IMR-90 (cell line): ENCODE measurements around the gene CDH22. TPM values are rescaled to one million over a fixed set of nuclear protein-coding genes. Genes with fewer than 3 reads are reported as not detected.

Source experiments
- ATAC-seq: fragments of 200-7000 bp; cut with Tn5 transposase; 2 replicates; pipeline ENCODE4 v1.9.1; 2020; ENCODE audit warnings: low read depth, mild to moderate bottlenecking, moderate library complexity
- BruUV-seq: library from RNA; stranded (reverse); fragments of 400-500 nt; replicated peaks from 2 replicates; lab custom pipeline; 2021; lab: Mats Ljungman, UMichigan
- CTCF ChIA-PET: fragments of 300-600 bp; formaldehyde crosslinking; extraction: SDS; loops from one replicate; lab custom pipeline; 2021; ENCODE audit warnings: antibody characterized with exemption; lab: Yijun Ruan, JAX
- POLR2A ChIA-PET: fragments of 300-600 bp; sonication (Branson Sonifier 250); formaldehyde crosslinking; loops from one replicate; lab custom pipeline; 2022; ENCODE audit warnings: antibody characterized with exemption; ENCODE audit not compliant: unreplicated experiment; lab: Charles Lee
- DNase-seq: peaks from one replicate; pipeline ENCODE4 v3.0.0; 2013
- H2AFZ ChIP-seq: replicated peaks from 2 replicates; pipeline ENCODE3; 2013; ENCODE audit warnings: low read length, mild to moderate bottlenecking; ENCODE audit not compliant: poor library complexity
- H2AK5ac ChIP-seq: 2 replicates; pipeline ENCODE4 v1.6.1; 2013; ENCODE audit warnings: low read depth, low read length, inconsistent platforms
- H2AK9ac ChIP-seq: replicated peaks from 2 replicates; pipeline ENCODE3; 2013; ENCODE audit warnings: mild to moderate bottlenecking, low read depth, low read length, moderate library complexity; ENCODE audit not compliant: poor library complexity
- H2BK120ac ChIP-seq: 2 replicates; pipeline ENCODE4 v1.6.1; 2013; ENCODE audit warnings: low read depth, low read length, inconsistent platforms
- H2BK15ac ChIP-seq: 3 replicates; pipeline ENCODE4 v1.6.1; 2013; ENCODE audit warnings: low read depth, low read length, inconsistent platforms
- H2BK20ac ChIP-seq: 2 replicates; pipeline ENCODE4 v1.6.1; 2013; ENCODE audit warnings: low read depth, mild to moderate bottlenecking, inconsistent platforms, low read length, moderate library complexity
- H2BK5ac ChIP-seq: 2 replicates; pipeline ENCODE4 v1.6.1; 2013; ENCODE audit warnings: mild to moderate bottlenecking, low read depth, low read length, inconsistent platforms; ENCODE audit not compliant: poor library complexity, severe bottlenecking
- H3K14ac ChIP-seq: replicated peaks from 2 replicates; pipeline ENCODE4 v1.6.1; 2013; ENCODE audit warnings: low read depth, low read length, inconsistent platforms
- H3K18ac ChIP-seq: 2 replicates; pipeline ENCODE4 v1.6.1; 2013; ENCODE audit warnings: low read depth, low read length, control low read depth
- H3K23ac ChIP-seq: 2 replicates; pipeline ENCODE4 v1.6.1; 2013; ENCODE audit warnings: low read depth, low read length, inconsistent platforms
- H3K27ac ChIP-seq: 2 replicates; pipeline ENCODE4 v1.5.1; 2013; ENCODE audit warnings: mild to moderate bottlenecking, control low read depth, low read length; ENCODE audit not compliant: insufficient read depth
- H3K27me3 ChIP-seq: 2 replicates; pipeline ENCODE4 v1.6.1; 2013; ENCODE audit warnings: low read length; ENCODE audit not compliant: control insufficient read depth, insufficient read depth
- H3K36me3 ChIP-seq: 2 replicates; pipeline ENCODE4 v1.6.1; 2013; ENCODE audit warnings: low read length, mixed read lengths; ENCODE audit not compliant: control insufficient read depth, insufficient read depth
- H3K4ac ChIP-seq: 2 replicates; pipeline ENCODE4 v1.6.1; 2013; ENCODE audit warnings: low read depth, low read length, inconsistent platforms
- H3K4me1 ChIP-seq: 2 replicates; pipeline ENCODE4 v1.6.1; 2013; ENCODE audit warnings: low read length, mixed read lengths; ENCODE audit not compliant: control insufficient read depth, insufficient read depth
- H3K4me2 ChIP-seq: 2 replicates; pipeline ENCODE4 v1.6.1; 2013; ENCODE audit warnings: low read depth, mild to moderate bottlenecking, control low read depth, low read length, moderate library complexity
- H3K4me3 ChIP-seq: 2 replicates; pipeline ENCODE4 v1.5.1; 2013; ENCODE audit warnings: low read depth, mild to moderate bottlenecking, control low read depth, low read length, moderate library complexity; ENCODE audit not compliant: insufficient read depth
- H3K56ac ChIP-seq: 2 replicates; pipeline ENCODE4 v1.6.1; 2013; ENCODE audit warnings: low read length, inconsistent platforms; ENCODE audit not compliant: insufficient read depth; ENCODE audit errors: extremely low read depth
- H3K79me1 ChIP-seq, 2 experiments: 2 replicates each; pipeline ENCODE4 v1.6.1; 2013; ENCODE audit warnings: low read length in 2 of 2, inconsistent platforms in 1 of 2, low read depth in 1 of 2
- H3K9ac ChIP-seq: 2 replicates; pipeline ENCODE4 v1.6.1; 2013; ENCODE audit warnings: low read depth, low read length, control low read depth
- H3K9me1 ChIP-seq: 2 replicates; pipeline ENCODE4 v1.6.1; 2013; ENCODE audit warnings: low read length, inconsistent platforms; ENCODE audit not compliant: insufficient read depth
- H3K9me3 ChIP-seq: 2 replicates; pipeline ENCODE4 v1.6.1; 2013; ENCODE audit warnings: low read length; ENCODE audit not compliant: control insufficient read depth, insufficient read depth
- H4K20me1 ChIP-seq: 2 replicates; pipeline ENCODE4 v1.6.1; 2013; ENCODE audit warnings: low read length, inconsistent platforms; ENCODE audit not compliant: insufficient read depth
- H4K5ac ChIP-seq: 2 replicates; pipeline ENCODE4 v1.6.1; 2013; ENCODE audit warnings: mild to moderate bottlenecking, low read depth, low read length, control low read depth
- H4K8ac ChIP-seq, 2 experiments: 2 replicates each; pipeline ENCODE4 v1.6.1; 2013; ENCODE audit warnings: low read depth in 2 of 2, low read length in 2 of 2, control low read depth in 1 of 2, inconsistent platforms in 1 of 2
- H4K91ac ChIP-seq: 2 replicates; pipeline ENCODE4 v1.6.1; 2013; ENCODE audit warnings: low read depth, low read length, inconsistent platforms; ENCODE audit not compliant: insufficient read depth
- CEBPB ChIP-seq: IDR thresholded peaks from 2 replicates; pipeline ENCODE4 v1.6.1; 2012; ENCODE audit warnings: low read depth, low read length, improper control_type of control experiment
- CHD1 ChIP-seq: IDR thresholded peaks from 2 replicates; pipeline ENCODE4 v1.6.1; 2012; ENCODE audit warnings: low read depth, low read length, improper control_type of control experiment
- MAZ ChIP-seq: IDR thresholded peaks from 2 replicates; pipeline ENCODE4 v1.6.1; 2012; ENCODE audit warnings: low read depth, mild to moderate bottlenecking, low read length, improper control_type of control experiment, moderate library complexity, borderline replicate concordance
- RCOR1 ChIP-seq: IDR thresholded peaks from 2 replicates; pipeline ENCODE4 v1.6.1; 2012; ENCODE audit warnings: mild to moderate bottlenecking, low read length, improper control_type of control experiment; ENCODE audit not compliant: insufficient replicate concordance
- RFX5 ChIP-seq: IDR thresholded peaks from 2 replicates; pipeline ENCODE4 v1.8.0; 2012; ENCODE audit warnings: low read depth, mild to moderate bottlenecking, low read length, moderate library complexity
- SMC3 ChIP-seq: fragments of 150-350 bp; IDR thresholded peaks from 2 replicates; pipeline ENCODE4 v1.6.1; 2016; ENCODE audit warnings: low read depth, mild to moderate bottlenecking, antibody characterized with exemption, low read length, moderate library complexity
- WGBS, 2 experiments: methylation state at CpG; one replicate each; pipeline versions ENCODE4 v1.1.5 to v1.1.7; 2013; ENCODE audit warnings: missing lambda C conversion rate in 2 of 2; ENCODE audit not compliant: insufficient read length in 1 of 2; ENCODE audit errors: extremely low coverage in 2 of 2; 5-methylcytosine and 5-hydroxymethylcytosine counted together
- dilution Hi-C: fragments of 300-500 bp; cut with HindIII; formaldehyde crosslinking; loops from one replicate; pipeline ENCODE4 v1.14.3; 2018; ENCODE audit warnings: low sequenced_read_pairs; ENCODE audit not compliant: unreplicated experiment
- in situ Hi-C: fragments of 300-500 bp; cut with MboI; formaldehyde crosslinking; loops from 3 replicates; pipeline ENCODE4 v1.14.3; 2019; ENCODE audit warnings: low sequenced_read_pairs, inconsistent platforms, mixed read lengths
- intact Hi-C: fragments of 100-400 bp; cut with micrococcal nuclease; formaldehyde crosslinking; loops from 2 replicates; pipeline ENCODE4 v1.10.0; 2022
- polyA plus RNA-seq, 3 experiments: library from polyadenylated mRNA; depleted of rRNA; stranded (reverse); fragments of >200 nt; gene quantifications; 2 replicates each; pipeline ENCODE4 v1.2.3, GENCODE V29; 2012; ENCODE audit warnings: low replicate concordance in 1 of 3
- total RNA-seq: library from RNA; depleted of rRNA; stranded (reverse); fragments of >200 nt; gene quantifications from 2 replicates; pipeline ENCODE4 v1.2.3, GENCODE V29; 2012
- TF ChIP-seq, protein P1 (sequence below): fragments of 150-350 bp; IDR thresholded peaks from 2 replicates; pipeline ENCODE4 v1.6.1; 2017; ENCODE audit warnings: mild to moderate bottlenecking, antibody characterized with exemption, low read length, low read depth
- TF ChIP-seq, protein P2 (sequence below): conservative IDR thresholded peaks from 2 replicates; pipeline ENCODE4 v1.5.1; 2012; ENCODE audit warnings: mild to moderate bottlenecking, low read depth, low read length, improper control_type of control experiment
- TF ChIP-seq, protein P3 (sequence below): fragments of 150-350 bp; IDR thresholded peaks from 2 replicates; pipeline ENCODE4 v1.6.1; 2016; ENCODE audit warnings: low read depth, mild to moderate bottlenecking, low read length, moderate library complexity, borderline replicate concordance

CDH22 gene
- total and polyA plus RNA-seq, 2 of the 4 experiments (the other 2 are of a cell fraction): not detected

DNA sequence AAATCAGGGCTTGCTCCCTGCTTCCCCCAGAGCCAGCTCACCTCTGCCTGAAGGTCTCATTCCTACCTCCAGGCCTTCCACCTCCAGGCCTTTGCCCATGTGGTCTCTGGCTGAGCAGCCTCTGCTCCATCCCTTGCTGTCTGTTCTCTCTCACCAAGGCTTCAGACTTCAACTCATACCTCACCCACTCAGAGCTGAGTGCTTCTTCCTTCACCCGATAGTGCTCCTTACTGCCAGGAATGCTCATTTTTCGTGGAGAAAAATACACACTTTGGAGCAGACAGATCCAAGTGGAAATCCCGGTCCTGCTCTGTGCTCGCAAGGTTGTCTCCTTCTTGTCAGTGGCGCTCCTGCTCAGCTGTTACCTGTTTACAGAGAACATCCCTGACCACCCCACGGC, 7.0 kb upstream of the CDH22 start:
- in situ Hi-C loops: no loop called here

More for the DNA sequence above, 7.0 kb upstream of the CDH22 start:
- H4K20me1 ChIP-seq: no peaks in the 10 kb centered on the region
- H4K8ac ChIP-seq: no peak overlapping the region
- dilution Hi-C loops: no loop called here
- H3K4me3 ChIP-seq: no peak overlapping the region
- H3K14ac ChIP-seq: no peak overlapping the region
- BruUV-seq: no TSS peak
- ATAC-seq (no peak), DNase-seq (no peak)
- H3K9ac ChIP-seq: no peak overlapping the region
- no peak overlapping the region for H3K23ac ChIP-seq
- no peak overlapping the region for H2AK5ac ChIP-seq
- ChIA-PET CTCF (interaction anchor here (1.0 kb wide), 1 partner anchor 96 kb away, joined by 3 read pairs; no protein-coding TSS in a partner anchor), POLR2A (no interaction called here)
- H2BK15ac ChIP-seq: no peak overlapping the region
- TF ChIP-seq CEBPB: no peak
- TF ChIP-seq MAZ: no peak
- TF ChIP-seq CHD1: no peak
- no peak for TF ChIP-seq RFX5
- TF ChIP-seq, protein P1, sequence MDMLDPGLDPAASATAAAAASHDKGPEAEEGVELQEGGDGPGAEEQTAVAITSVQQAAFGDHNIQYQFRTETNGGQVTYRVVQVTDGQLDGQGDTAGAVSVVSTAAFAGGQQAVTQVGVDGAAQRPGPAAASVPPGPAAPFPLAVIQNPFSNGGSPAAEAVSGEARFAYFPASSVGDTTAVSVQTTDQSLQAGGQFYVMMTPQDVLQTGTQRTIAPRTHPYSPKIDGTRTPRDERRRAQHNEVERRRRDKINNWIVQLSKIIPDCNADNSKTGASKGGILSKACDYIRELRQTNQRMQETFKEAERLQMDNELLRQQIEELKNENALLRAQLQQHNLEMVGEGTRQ: no peak
- TF ChIP-seq, protein P2, sequence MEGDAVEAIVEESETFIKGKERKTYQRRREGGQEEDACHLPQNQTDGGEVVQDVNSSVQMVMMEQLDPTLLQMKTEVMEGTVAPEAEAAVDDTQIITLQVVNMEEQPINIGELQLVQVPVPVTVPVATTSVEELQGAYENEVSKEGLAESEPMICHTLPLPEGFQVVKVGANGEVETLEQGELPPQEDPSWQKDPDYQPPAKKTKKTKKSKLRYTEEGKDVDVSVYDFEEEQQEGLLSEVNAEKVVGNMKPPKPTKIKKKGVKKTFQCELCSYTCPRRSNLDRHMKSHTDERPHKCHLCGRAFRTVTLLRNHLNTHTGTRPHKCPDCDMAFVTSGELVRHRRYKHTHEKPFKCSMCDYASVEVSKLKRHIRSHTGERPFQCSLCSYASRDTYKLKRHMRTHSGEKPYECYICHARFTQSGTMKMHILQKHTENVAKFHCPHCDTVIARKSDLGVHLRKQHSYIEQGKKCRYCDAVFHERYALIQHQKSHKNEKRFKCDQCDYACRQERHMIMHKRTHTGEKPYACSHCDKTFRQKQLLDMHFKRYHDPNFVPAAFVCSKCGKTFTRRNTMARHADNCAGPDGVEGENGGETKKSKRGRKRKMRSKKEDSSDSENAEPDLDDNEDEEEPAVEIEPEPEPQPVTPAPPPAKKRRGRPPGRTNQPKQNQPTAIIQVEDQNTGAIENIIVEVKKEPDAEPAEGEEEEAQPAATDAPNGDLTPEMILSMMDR: no peak
- TF ChIP-seq RCOR1: no peak
- TF ChIP-seq SMC3: no peak
- TF ChIP-seq, protein P3, sequence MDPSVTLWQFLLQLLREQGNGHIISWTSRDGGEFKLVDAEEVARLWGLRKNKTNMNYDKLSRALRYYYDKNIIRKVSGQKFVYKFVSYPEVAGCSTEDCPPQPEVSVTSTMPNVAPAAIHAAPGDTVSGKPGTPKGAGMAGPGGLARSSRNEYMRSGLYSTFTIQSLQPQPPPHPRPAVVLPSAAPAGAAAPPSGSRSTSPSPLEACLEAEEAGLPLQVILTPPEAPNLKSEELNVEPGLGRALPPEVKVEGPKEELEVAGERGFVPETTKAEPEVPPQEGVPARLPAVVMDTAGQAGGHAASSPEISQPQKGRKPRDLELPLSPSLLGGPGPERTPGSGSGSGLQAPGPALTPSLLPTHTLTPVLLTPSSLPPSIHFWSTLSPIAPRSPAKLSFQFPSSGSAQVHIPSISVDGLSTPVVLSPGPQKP: no peak
- H3K9me1 ChIP-seq: no peaks in the 10 kb centered on the region
- 12% methylated on average over 5 of the region's 6 CpGs; no CpG with 5 or more reads in 1 of the 2 experiments for WGBS, 2 experiments
- H3K4me1 ChIP-seq: no peaks in the 10 kb centered on the region
- no peak overlapping the region for H2BK5ac ChIP-seq
- H3K36me3 ChIP-seq: no peaks in the 10 kb centered on the region
- no peaks in the 10 kb centered on the region for H3K9me3 ChIP-seq
- no peak overlapping the region for H3K27ac ChIP-seq
- H3K56ac ChIP-seq: no peak overlapping the region
- no peak overlapping the region for H3K4me2 ChIP-seq
- no peak overlapping the region for H4K91ac ChIP-seq
- H2BK120ac ChIP-seq: no peak overlapping the region
- intact Hi-C loops: no loop called here
- no peak overlapping the region for H3K18ac ChIP-seq
- H3K4ac ChIP-seq: no peak overlapping the region
- H2BK20ac ChIP-seq: no peak overlapping the region
- peaks cover 88% of the 10 kb centered on the region for H3K27me3 ChIP-seq
- no peaks in the 10 kb centered on the region for H3K79me1 ChIP-seq
- H2AK9ac ChIP-seq: no peak overlapping the region
- no peak overlapping the region for H2AFZ ChIP-seq
- no peak overlapping the region for H4K5ac ChIP-seq
